Left ventricle myocardium inferior (tissue), 1 donor: Measurements from ENCODE around the gene SLAMF7. TPM values are rescaled to one million over a fixed set of nuclear protein-coding genes. Genes with fewer than 3 reads are reported as not detected.
"Not testable (repeated sequence)": the region's sequence is repeated elsewhere in the genome, so short reads cannot be mapped to it uniquely, and the experiment has no call there.

Experiments used
- DNase-seq: peaks from one replicate; pipeline ENCODE4 v3.0.0-alpha.2; 2020
- H3K27ac ChIP-seq: fragments of 200-600 bp; replicated peaks from 2 replicates; pipeline ENCODE4 v1.8.0; 2021
- H3K27me3 ChIP-seq: fragments of 200-600 bp; 2 replicates; pipeline ENCODE4 v1.8.0; 2021; ENCODE audit warnings: low read depth
- H3K36me3 ChIP-seq: fragments of 200-600 bp; 2 replicates; pipeline ENCODE4 v1.8.0; 2021
- H3K4me1 ChIP-seq: fragments of 200-600 bp; 2 replicates; pipeline ENCODE4 v1.8.0; 2021
- H3K4me3 ChIP-seq: fragments of 200-600 bp; 2 replicates; pipeline ENCODE4 v1.8.0; 2021; ENCODE audit warnings: mild to moderate bottlenecking, moderate library complexity
- H3K9me3 ChIP-seq: fragments of 200-600 bp; replicated peaks from 2 replicates; pipeline ENCODE4 v1.8.0; 2021
- CTCF ChIP-seq: fragments of 200-600 bp; IDR thresholded peaks from 2 replicates; pipeline ENCODE4 v1.8.0; 2021; ENCODE audit warnings: antibody characterized with exemption, mild to moderate bottlenecking, borderline replicate concordance
- intact Hi-C: fragments of 100-400 bp; cut with micrococcal nuclease; formaldehyde crosslinking; loops from one replicate; pipeline ENCODE4 v1.11.0; 2022
- total RNA-seq: library from RNA; stranded (reverse); fragmentation: NEBNext Ultra II Directional; extraction: Animal tissue kit (Norgen Biotek cat#: 25700); gene quantifications from one replicate; pipeline ENCODE4 v1.2.1, GENCODE V29; 2021
- donor health status: DM: no; HTN: yes; CAD: no; lungs with severe emphysema.

SLAMF7 gene
- total RNA-seq, 1 donor from 2014 or later: 0.36 TPM

DNA sequence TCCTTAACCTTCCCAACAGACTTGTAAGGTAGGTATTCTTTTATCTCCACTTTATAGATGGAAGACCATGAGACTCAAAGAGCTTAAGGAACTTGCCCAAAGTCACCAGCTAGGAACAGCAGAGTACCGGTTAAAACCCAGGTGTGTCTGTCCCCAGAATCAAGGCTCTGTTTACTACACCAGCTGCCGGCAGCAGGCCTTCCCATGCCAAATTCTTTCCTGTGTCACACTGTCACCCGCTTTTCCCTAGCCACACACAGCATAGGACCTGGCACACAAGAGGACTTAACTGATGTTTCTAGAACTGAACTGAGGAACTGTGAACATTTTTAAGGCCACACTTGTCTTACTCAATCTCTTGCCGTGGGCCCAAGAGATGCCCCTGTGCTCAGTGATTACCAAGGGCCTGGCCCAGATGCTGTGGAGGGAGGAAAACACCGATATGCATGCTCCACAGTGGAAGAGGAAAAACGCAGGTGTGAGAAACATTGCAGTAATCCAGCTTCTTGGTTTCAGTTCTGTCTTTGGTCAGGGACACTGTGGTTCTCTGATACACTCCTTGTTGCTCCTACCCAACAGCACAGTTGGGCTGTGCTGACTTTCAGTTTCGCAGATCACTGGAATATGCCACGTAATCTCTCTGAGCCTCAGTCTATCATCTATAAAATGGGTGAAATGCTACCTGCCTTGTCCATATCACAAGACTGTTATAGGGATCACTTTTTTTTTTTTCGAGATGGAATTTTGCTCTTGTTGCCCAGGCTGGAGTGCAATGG, 43.1 kb downstream of the SLAMF7 start:
- intact Hi-C loops: no loop called here
- DNase-seq: no peak
- no peak overlapping the region for H3K4me3 ChIP-seq
- H3K27me3 ChIP-seq: no peaks in the 10 kb centered on the region
- H3K36me3 ChIP-seq: no peaks in the 10 kb centered on the region
- H3K4me1 ChIP-seq: no peaks in the 10 kb centered on the region
- H3K27ac ChIP-seq: no peak overlapping the region
- no peaks in the 10 kb centered on the region for H3K9me3 ChIP-seq
- TF ChIP-seq CTCF: no peak

DNA sequence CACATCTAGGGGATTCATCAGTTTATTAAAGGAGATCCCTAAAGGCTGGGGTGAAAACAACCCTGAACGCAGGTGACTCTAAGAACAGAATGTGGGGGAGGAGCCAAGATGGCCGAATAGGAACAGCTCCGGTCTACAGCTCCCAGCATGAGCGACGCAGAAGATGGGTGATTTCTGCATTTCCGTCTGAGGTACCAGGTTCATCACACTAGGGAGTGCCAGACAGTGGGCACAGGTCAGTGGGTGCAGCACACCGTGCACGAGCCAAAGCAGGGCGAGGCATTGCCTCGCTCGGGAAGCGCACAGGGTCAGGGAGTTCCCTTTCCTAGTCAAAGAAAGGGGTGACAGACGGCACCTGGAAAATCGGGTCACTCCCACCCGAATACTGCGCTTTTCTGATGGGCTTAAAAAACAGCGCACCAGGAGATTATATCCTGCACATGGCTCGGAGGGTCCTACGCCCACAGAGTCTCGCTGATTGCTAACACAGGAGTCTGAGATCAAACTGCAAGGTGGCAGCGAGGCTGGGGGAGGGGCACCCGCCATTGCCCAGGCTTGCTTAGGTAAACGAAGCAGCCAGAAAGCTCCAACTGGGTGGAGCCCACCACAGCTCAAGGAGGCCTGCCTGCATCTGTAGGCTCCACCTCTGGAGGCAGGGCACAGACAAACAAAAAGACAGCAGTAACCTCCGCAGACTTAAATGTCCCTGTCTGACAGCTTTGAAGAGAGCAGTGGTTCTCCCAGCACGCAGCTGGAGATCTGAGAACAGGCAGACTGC, 44.1 kb downstream of the SLAMF7 start:
- H3K9me3 ChIP-seq, intact Hi-C loops, H3K36me3 ChIP-seq, H3K27me3 ChIP-seq, H3K4me3 ChIP-seq, H3K27ac ChIP-seq, H3K4me1 ChIP-seq, DNase-seq: not testable (repeated sequence)

DNA sequence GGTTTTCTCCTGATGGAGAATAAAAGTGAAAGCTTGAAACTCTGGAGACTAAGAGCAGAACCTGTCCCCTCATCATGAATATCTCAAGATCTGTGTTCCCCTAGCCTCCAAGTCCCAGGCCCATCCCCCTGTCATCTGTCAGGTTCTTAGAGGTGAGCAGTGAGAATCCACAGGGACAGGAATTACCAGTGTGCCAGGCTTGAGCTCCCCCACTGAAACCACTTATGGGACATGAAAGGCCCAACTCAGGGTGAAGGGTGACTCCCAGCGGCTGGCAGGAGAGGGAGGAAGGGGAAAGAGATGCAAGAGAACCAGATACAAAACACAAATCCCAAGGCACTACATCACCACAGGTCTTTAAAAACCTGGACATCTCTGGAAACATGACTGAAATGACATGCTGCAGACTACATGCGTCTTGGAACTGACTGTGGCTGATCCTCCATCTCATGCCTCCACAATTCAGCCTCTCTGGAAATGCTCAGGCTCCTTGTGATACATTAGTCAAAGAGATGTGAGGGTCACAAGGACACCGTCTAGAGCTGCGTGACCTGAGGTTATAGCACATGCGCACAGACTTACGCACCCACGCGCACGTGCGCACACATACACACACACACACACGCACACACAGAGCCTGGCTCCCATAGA, 50.1 kb downstream of the SLAMF7 start:
- TF ChIP-seq CTCF: no peak
- H3K4me3 ChIP-seq: no peak overlapping the region
- intact Hi-C loops: no loop called here

DNA sequence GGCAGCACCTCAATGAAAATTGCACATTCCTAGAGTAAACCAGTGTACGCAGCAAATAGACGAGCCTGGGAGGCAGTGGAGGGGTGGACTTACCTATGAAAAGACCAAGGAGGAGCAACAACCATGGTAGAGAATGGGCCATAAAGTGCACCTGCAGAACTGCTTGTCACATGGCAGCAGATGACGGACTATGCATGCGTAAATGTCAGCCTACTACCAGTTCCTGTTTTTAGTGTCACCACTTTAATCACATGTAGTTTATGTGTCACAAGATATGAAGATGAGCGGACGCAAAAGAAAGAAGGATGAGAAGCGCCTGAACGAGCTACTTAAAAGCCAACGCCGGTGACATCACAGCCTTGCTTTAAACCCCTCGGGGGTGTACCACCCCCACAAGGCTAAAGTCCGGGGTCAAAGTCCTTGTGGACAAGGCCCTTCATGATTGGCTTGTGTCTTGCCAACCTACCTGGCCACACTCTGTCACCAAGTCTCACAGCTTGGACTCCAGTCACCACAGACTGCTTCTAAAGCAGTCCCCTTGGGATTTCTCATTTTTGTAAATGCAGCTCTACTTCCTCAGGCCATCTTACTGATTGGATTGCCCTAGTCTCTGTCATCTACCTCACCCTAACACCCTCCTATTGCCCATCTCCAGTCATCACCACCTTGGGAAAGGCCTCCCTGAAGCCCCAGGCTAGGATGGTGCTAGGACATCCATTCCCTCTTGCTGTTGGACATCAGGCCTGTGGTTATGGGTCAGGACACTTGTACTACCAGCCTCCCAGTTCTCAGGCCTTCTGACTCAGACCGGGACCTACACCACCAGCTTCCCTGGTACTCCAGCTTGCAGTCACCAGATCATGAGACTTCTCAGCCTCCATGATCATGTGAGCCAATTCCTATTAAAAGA, 50.9 kb downstream of the SLAMF7 start:
- intact Hi-C loops: no loop called here
- Histone ChIP-seq H3K27ac (no peak overlapping the region), H3K36me3 (no peaks in the 10 kb centered on the region), H3K9me3 (no peaks in the 10 kb centered on the region), H3K4me3 (no peak overlapping the region), H3K27me3 (no peaks in the 10 kb centered on the region), H3K4me1 (no peaks in the 10 kb centered on the region)
- DNase-seq: no peak
- no peak for TF ChIP-seq CTCF

More for the DNA sequence above, 50.1 kb downstream of the SLAMF7 start:
- no peaks in the 10 kb centered on the region for H3K9me3 ChIP-seq
- no peaks in the 10 kb centered on the region for H3K4me1 ChIP-seq
- no peak overlapping the region for H3K27ac ChIP-seq
- DNase-seq: no peak
- H3K27me3 ChIP-seq: no peaks in the 10 kb centered on the region
- no peaks in the 10 kb centered on the region for H3K36me3 ChIP-seq

- Histone ChIP-seq H3K4me1 (no peaks in the 10 kb centered on the region), H3K9me3 (no peaks in the 10 kb centered on the region), H3K27ac (no peak overlapping the region), H3K4me3 (no peak overlapping the region), H3K36me3 (no peaks in the 10 kb centered on the region), H3K27me3 (no peaks in the 10 kb centered on the region)
- intact Hi-C loops: no loop called here
- no peak for DNase-seq
- TF ChIP-seq CTCF: no peak
Observed at GRCh38 chr1:160794376-160794775, 55.3 kb downstream of the SLAMF7 start.
